ENCODE measurements around the gene FPGT.
"Not testable (repeated sequence)": the region's sequence is repeated elsewhere in the genome, so short reads cannot be mapped to it uniquely, and the experiment has no call there.

DNA sequence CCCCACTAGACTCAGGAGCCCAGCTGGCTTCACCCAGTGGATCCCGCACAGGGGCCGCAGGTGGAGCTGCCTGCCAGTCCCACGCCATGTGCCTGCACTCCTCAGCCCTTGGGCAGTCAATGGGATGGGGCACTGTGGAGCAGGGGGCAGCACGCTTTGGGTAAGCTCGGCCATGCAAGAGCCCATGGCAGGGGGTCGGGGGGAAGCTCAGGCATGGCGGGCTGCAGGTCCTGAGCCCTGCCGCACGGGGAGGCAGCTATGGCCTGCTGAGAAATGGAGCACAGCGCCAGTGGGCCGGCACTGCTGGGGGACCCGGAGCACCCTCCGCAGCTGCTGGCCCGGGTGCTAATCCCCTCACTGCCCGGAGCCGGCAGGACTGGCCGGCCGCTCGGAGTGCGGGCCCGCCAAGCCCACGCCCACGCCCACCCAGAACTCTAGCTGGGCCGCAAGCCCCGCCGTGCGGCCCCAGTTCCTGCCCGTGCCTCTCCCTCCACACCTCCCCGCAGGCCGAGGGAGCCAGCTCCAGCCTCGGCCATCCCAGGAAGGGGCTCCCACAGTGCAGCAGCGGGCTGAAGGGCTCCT lies 55.3 kb downstream of the FPGT start:
- TF ChIP-seq, protein P1, sequence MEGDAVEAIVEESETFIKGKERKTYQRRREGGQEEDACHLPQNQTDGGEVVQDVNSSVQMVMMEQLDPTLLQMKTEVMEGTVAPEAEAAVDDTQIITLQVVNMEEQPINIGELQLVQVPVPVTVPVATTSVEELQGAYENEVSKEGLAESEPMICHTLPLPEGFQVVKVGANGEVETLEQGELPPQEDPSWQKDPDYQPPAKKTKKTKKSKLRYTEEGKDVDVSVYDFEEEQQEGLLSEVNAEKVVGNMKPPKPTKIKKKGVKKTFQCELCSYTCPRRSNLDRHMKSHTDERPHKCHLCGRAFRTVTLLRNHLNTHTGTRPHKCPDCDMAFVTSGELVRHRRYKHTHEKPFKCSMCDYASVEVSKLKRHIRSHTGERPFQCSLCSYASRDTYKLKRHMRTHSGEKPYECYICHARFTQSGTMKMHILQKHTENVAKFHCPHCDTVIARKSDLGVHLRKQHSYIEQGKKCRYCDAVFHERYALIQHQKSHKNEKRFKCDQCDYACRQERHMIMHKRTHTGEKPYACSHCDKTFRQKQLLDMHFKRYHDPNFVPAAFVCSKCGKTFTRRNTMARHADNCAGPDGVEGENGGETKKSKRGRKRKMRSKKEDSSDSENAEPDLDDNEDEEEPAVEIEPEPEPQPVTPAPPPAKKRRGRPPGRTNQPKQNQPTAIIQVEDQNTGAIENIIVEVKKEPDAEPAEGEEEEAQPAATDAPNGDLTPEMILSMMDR (IDR thresholded peaks at IDR 0.05): not testable (repeated sequence)
- not testable (repeated sequence) for TF ChIP-seq CHD2 (IDR thresholded peaks at IDR 0.05; ENCODE audit: low read length, partially characterized antibody); FOSB (CRISPR knock-in tag; IDR thresholded peaks at IDR 0.05); SREBF2 (IDR thresholded peaks at IDR 0.05); POLR2AphosphoS2 (conservative IDR thresholded peaks at IDR 0.05; ENCODE audit: low read length); EHMT2 (IDR thresholded peaks at IDR 0.05; ENCODE audit: low read depth)
- TF ChIP-seq, protein P2, sequence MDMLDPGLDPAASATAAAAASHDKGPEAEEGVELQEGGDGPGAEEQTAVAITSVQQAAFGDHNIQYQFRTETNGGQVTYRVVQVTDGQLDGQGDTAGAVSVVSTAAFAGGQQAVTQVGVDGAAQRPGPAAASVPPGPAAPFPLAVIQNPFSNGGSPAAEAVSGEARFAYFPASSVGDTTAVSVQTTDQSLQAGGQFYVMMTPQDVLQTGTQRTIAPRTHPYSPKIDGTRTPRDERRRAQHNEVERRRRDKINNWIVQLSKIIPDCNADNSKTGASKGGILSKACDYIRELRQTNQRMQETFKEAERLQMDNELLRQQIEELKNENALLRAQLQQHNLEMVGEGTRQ (IDR thresholded peaks at IDR 0.05): not testable (repeated sequence)
- TF ChIP-seq, protein P3, sequence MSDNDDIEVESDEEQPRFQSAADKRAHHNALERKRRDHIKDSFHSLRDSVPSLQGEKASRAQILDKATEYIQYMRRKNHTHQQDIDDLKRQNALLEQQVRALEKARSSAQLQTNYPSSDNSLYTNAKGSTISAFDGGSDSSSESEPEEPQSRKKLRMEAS (IDR thresholded peaks at IDR 0.05): not testable (repeated sequence)
